T-helper 22 cell (primary cell): Measurements from ENCODE around the gene CARD10.
"Not testable (repeated sequence)": the region's sequence is repeated elsewhere in the genome, so short reads cannot be mapped to it uniquely, and the experiment has no call there.

Experiments
- DNase-seq: peaks from one replicate; pipeline ENCODE4 v3.0.0-alpha.2; 2020; ENCODE audit warnings: low read depth

Gene CARD10

DNA sequence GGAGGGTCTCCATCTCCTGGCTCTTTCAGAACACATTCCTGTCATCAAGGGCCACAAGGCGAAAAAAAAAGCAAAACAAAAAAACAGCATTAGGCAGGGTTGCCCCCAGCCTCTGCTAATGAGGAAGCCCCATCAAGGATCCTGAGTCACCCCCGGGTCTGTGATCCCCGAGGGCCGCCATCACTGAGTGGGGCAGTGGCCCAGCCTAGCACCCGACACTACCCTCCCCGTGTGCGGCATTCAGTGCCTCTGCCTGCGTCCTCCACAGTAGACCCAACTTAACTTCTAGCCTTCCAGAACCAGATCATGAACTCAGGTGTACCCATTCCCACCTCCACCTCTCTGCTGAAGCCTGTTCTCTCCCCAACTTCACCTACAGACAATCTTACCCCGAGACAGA lies 34.5 kb upstream of the CARD10 start:
- DNase-seq, result no peak

DNA sequence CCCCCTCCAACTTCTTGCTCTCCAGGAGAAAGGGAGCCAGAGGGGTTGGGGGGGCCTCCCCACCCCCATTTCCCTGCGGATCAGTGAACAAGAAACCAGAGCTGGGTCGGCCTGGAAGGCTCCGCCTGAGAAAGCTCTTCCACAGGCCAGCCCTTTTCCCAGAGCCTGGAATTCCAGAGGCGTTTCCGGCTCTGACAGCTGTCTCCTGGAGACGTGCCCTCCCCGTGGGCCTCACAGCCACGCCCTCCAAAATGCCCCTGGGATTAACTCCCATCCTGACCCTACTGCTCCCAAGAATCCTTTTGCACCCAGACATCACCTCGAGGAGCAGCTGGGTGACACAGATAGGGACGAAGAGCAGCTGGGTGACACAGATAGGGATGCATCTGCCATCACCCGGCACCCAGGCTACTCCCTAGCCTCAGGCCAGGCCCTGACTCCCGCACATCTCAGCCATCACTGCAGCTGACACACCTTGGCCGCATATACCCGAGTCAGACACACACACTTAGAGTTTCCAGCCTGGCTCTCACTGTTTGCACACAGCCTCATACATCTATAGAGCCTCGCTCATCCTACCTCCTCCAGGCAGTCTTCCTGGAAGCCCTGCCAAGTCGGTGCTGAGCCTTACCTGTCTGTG lies 33.4 kb upstream of the CARD10 start:
- no peak for DNase-seq

DNA sequence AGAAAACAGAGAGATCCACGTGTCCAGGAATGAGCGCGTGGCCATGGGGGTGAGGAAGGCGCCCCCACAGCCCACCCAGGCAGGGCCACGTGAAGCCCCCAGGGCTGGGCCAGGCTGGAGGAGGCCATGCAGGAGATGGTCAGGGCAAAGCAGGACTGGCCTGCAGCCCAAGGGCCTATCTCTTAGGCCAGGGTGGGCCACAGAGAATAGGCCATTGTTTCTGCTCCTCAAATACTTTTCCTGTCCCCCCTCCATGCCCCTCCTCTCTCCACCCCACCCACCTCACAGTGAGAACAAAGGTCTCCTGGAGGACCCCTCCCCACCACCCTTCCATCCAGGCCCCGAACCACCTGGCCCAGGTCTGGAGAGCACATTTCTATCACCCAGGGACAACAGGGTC lies 32.8 kb upstream of the CARD10 start:
- no peak for DNase-seq

DNA sequence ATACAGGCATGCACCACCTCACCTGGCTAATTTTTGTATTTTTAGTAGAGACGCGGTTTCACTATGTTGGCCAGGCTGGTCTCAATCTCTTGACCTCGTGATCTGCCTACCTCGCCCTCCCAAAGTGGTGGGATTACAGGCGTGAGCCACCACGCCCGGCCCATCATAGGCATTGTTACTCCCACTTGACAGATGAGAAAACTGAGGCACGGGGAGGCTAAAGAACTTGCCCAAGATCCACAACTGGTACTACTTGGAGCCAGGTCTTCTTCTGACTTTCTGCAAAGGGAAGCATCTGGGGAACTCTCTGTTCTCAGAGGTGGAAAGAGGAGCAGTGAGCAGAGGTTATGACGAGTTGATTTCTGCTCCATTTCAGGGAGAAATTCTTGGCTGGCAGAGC lies 31.7 kb upstream of the CARD10 start:
- DNase-seq, result not testable (repeated sequence)

DNA sequence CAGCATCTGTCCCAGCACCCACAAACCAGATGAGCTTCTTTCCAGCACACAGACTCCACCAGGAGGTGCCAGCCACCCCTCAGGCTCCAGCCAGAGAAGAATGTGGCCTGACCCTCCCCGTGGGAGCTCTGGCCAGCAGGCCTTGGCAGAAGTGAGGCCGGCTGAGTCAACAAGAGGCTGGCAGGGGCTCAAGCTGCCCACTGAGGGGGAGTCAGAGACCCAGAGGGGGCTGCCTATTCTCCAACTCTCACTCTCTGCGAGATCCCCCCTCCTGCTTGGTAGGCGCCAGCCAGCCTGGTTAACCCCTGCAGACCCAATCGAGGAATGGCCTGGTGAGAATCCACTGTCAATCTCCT lies 30.5 kb upstream of the CARD10 start:
- no peak for DNase-seq

DNA sequence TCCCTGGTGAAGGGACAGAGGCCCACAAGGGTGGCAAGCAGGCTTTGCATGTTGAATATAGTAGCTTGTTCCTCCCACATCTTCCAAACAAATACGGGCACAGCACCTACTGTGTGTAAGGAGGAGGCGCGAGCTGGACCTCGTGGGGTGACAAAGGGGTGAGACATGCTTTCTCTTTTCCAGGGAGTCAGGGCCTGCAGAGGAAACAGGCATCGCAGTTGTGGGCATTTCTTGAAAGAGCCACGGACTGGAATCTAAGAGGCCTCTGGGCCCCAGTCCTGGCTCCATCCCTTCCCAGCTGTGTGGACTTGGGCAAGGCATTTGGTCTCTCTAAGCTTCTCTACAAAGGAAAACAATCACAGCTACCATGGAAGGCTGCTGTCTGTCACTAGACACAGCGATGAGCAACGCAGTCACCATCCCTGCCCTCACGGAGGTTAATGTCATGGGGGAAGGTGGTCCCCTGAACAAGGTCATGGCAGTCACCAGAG lies 28.1 kb upstream of the CARD10 start:
- no peak for DNase-seq

DNA sequence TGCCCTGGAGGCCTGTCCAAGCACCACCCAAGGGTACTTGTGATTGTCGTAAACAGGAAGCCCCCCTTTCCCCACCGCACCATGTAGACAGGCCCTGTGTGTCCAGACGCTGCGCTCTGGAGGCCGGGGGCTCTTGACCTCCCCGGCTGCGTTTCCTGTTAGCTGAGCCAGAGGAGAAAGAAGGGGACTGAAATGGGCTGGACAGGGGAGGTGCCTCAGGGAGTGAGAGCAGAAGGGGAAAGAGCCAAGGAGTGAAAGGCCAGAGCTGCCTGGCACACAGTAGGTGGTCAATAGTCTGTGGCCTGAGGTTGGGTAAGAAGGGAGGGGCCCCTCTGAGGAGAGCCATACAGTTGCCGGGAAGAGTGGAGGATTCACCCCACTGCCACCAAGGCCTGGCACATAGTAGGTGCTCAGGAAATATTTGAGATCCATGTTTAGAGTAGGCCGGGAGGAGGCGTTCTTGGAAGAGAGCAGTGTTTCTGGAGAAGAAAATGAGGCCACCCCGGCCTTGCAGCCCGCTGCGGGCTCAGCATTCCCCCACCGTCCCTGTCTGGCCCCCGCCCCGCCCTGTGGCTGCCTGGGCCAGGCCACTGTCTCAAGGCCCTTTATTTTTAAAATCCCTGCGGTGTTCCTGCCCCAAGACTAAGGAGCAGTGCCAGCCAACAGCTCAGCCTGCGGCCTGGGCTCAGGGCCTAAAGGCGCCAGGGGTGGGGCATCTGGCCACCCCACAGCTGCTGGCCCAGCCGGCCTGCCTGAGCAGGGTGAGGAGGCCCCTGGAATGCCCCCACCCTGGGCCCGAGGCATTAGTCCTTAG lies 27.4 kb upstream of the CARD10 start:
- no peak for DNase-seq

DNA sequence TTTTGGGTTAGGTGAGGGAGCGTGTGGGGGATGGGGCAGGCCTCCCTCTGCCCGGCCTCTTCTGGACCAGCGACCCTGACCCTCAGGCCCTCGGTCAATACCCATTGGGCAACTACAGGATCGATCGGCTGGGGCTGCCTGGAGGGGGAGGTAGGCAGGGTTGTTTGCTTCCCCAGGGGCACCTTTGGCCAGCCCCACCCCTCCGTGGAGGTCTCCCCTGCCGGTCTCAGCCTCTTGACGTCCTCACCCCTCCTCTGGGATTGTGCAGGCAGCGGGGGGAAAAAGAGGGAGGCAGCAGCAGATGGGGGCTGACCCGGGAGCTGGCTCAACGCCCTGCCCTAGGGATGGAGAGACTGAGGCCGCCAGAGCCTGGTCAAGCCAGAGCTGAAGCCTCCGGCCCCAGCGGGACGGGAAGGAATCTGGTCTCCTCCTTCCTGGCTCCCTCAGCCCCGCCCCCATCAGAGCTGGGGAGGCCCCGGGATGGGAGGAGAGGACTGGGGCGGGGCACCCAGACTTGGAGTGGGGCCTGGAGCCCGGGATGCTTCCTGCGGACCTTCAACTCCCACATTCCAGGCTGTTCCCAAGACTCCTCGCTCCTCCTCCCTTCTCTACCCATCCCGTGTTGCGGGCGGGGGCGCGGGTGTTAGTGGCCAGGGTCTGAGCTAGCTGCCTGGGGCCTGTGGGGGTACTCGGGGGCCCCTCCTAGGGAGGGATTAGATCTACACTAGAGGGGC lies 26.7 kb upstream of the CARD10 start:
- DNase-seq, result no peak

DNA sequence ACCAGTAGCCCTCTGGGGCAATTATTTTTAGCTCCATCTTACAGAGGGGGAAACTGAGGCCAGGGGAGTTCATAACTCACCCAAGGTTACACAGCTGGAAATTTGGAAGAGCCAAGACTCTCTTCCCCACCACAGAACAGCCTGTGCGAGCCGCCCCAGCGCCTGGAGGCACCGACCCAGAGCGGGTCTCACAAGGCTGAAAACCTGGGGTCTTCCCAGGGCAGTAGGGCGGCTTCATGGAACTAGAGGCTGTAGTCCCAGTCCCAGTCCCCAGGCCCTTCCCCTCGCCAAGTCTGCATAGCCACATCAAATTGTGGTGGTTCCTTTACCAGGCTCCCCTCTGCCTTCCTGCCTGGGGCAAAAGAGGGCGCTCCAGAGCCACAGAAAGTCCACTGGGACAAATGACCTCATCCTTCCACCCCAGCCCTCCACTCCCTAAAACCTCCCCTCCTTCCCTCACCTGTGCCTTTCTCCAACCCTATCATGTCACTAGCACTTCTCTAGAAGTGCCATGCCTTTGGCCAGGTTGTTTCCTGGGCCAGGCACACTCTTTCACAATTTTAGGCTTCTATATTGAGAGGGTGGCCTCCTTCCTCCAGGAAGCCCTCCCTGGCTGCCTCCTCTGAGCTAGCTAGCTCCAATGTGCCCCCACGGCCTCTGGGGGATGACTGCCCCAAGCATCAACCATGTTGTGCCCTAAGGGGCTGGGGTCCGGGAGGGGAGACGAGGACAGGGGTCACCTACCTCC lies 25.9 kb upstream of the CARD10 start:
- no peak for DNase-seq

DNA sequence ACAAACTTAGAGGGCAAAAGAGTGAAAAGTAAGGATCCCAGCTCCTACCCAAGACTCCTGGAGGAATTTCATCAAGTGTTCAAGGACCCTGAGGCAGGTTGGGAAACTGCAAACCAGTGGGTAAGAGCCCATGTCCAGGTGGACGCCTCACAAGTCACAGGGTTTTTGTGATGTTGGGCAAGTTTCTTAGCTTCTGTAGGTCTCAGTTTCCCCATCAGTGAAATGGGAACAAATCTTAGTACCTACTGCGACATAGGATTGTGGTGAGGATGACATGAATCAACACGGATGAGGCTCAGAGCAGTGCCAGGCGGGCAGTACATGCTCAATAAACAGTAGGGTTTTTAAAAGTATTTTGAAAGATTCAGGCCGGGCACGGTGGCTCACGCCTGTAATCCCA lies 23.7 kb upstream of the CARD10 start:
- DNase-seq, result no peak

DNA sequence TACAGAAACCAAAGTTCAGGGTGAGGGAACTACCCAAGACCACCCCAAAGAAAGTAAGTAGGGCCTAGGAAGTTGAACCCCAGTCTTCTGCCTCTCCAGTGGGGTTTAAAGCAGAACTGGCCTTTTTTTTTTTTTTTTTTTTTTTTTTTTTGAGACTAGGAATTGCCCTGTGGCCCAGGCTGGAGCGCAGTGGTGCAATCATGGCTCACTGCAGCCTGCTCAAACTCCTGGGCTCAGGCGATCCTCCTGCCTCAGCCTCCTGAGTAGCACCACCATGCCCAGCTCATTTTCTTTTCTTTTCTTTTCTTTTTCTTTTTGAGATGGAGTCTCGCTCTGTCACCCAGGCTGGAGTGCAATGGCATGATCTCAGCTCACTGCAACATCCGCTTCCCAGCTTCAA lies 23.2 kb upstream of the CARD10 start:
- not testable (repeated sequence) for DNase-seq

DNA sequence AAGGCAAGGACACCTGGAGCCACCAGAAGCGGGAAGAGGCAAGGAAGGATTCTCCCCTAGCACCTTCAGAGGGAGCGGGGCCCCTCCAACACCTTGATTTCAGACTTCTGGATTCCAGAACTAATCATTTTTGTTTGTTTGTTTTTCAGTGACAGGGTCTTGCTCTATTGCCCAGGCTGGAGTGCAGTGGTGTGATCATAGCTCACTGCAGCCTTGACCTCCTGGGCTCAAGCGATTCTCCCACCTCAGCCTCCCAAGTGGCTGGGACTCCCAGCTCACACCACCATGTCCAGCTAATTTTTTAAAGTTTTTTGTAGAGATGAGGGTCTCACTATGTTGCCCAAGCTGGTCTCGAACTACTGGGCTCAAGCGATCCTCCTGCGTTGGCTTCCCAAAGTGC lies 20.6 kb upstream of the CARD10 start:
- DNase-seq, result not testable (repeated sequence)

DNA sequence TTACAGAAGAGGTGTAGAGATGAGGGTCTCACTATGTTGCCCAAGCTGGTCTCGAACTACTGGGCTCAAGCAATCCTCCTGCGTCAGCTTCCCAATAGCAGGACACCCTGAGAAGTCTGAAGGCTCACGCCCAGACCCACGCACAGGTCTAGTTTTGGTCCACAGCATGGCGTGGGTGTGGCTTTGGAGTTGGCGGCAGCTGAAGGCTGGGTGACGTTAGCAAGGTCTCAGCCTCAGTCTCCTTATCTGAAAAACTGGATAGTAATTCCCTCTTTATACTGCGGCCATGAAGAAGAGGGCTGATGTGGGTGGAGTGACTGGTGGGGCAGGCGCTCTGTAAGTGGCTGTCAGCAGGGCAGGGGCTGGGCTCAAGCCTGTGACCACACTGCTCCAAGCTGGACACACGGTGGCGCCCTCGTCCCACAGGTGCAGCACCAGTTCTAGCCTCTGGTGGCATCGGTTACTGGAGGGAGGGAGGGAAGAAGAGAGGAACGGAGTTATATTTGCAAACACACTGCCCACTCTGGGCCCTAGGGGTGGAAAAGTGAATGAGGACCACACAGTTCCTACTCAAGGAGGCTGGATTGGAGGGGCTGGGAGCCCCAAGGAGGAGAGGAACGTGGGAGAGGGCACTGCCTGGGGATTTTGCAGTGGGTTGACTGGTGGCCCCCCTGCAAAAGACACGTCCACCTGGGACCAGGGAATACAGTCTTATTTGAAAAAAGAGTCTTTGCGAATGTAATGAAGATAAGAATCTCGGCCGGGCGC lies 19.6 kb upstream of the CARD10 start:
- peak; percentile 67 for DNase-seq

DNA sequence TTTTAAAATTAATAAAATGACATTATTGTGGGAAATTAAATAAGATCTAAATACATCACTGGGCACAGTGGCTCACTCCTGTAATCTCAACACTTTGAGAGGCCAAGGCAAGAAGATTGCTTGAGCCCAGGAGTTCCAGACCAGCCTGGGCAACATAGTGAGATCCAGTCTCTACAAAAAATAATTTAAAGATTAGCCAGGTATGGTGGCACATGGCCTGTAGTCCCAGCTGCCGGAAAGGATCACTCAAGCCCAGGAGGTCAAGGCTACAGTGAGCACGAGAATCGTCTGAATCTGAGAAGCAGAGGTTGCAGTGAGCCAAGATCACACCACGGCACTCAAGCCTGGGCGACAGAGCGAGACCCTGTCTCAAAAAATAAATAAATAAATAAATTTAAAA lies 15.9 kb upstream of the CARD10 start:
- DNase-seq, result no peak

DNA sequence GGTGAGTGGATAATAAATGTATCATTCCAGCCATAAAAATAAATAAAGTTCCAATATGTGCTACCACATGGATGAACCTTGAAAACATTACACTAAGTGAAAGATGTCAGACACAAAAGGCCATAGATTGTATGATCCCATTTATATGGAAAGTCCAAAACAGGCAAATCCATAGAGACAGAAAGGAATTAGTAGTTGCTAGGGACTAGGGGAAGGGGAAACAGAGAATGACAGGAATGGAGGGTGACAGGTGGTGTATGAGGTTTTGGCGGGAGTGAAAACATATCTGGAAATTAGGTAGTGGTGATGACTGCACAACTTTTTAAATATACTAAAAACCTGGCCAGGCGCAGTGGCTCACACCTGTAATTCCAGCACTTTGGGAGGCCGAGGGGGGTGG lies 15.2 kb upstream of the CARD10 start:
- DNase-seq, result no peak

DNA sequence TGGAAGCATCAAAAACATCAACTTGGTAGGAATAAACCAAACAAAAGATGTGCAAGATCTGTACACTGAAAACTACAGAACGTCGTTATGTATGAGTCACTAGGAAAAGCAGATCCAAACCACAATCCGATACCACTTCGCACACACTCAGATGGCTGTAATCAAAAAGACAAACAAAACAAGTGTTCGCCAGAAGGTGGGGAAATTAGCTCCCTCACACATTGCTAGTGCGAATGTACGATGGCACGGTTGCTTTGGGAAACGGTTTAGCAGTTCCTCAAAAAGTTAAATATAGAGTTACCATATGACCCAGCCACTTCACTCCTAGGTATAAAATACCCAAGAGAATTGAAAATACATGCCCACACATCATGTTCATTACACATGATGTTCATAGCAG lies 14.8 kb upstream of the CARD10 start:
- DNase-seq, result no peak

DNA sequence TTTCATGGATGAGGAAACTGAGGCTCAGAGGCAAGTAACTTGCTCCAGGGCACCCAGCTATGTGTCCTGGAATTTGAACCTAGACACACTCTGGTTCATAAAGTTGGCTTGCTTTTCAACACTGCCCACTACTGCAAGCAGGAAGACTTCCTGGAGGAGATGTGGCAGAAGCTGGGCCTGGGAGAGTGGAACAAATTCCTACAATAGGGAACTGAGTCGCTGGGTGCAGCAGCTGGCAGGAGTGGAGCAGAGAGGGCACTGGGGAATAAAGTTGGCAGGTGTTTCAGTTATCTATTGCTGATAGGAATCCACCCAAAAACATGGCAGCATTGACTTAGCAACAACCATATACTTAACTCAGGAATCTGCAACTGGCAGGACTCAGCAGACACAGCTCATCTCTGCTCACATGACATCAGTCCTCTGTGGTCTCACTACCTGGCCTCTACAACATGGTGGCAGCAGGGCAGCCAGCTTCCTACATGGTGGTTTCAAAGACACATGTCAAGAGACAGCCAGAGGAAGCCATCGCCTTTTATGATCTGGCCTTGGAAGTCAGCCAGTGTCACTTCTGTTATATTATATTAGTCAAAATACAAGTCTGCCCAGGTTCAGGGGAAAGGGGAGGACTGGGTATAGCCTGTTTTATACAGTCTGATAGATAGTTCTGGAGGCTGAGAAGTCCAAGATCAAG lies 10.6 kb upstream of the CARD10 start:
- no peak for DNase-seq

DNA sequence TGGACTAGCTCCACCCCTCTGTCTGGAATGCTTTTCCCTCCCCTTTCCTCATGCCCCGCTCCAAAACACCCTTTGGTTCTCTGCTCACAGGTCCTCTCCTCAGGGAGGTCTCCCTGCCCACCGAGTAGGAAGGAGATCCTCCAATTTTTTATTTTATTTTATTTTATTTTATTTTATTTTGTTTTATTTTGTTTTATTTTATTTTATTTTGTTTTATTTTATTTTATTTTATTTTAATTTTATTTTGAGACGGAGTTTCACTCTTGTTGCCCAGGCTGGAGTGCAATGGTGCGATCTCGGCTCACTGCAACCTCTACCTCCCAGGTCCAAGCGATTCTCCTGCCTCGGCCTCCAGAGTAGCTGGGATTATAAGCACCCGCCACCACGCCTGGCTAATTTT lies 8.7 kb upstream of the CARD10 start:
- not testable (repeated sequence) for DNase-seq

DNA sequence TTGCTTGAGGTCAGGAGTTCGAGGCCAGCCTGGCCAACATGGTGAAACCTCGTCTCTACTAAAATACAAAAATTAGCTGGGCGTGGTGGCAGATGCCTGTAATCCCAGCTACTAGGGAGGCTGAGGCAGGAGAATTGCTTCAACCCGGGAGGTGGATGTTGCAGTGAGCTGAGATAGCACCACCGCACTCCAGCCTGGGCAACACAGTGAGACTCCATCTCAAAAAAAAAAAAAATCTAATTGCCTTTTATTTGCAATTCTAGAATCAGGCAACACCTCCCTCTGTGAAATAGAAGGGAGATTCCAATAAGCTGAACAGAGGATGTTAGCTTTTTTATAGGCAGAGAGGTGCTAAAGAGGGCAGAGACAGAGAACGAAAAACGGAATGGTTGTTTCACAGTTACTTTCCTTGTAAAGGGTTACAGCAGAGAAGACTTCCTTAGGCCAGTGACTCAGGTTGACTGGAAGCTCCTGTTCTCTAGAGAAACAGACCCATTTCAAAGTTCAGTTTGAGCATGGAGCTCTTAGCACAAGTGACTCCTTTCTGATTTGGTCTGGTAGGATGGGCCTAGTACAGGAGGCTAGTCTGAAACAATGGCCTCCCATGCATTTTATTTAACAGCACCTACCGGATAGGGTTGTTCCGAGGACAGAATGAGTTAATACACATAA lies 8.0 kb upstream of the CARD10 start:
- not testable (repeated sequence) for DNase-seq

DNA sequence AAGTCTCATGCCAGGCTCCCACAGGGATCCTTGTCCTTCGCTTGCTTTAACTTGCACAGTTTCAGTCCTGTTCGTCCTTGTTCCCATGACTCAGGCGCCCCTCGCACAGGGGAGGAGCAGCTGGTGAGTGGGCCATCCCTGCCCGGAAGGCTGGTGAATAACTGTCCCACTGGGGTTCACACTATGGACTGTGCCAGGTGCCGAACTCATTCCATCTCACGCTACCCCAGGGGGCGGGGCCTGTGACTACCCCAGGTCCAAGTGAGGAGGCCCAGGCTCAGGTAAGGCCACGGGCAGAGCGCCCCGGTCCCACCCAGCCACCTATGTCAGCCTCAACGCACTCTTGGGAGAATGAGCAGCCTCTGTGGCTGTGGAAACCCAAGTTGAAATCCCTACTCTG lies 7.2 kb upstream of the CARD10 start:
- no peak for DNase-seq
